Stomach (tissue), 4 donors: Measurements from ENCODE around the gene LRMDA.

Source experiments
- EP300 ChIP-seq: sonication (generic); formaldehyde crosslinking; IDR thresholded peaks from one replicate; pipeline ENCODE4 v1.6.1; 2017; ENCODE audit warnings: antibody characterized with exemption
- POLR2A ChIP-seq, 4 donors: fragments of 450-650 bp; IDR thresholded peaks; one replicate each; pipeline ENCODE4 v1.6.1; 2016; ENCODE audit warnings: antibody characterized with exemption in 4 of 4, control low read depth in 2 of 4, mild to moderate bottlenecking in 1 of 4, moderate library complexity in 1 of 4
- TF ChIP-seq, protein P1 (sequence below), 7 experiments: fragments of 450-650 bp in 4 of 7; fragments of 200-600 bp in 3 of 7; sonication (generic) in 3 of 7; IDR thresholded peaks; one replicate each; pipeline ENCODE4 v1.5.1; 2016 to 2019; ENCODE audit warnings: antibody characterized with exemption in 7 of 7, control low read depth in 2 of 7, mild to moderate bottlenecking in 1 of 7

DNA sequence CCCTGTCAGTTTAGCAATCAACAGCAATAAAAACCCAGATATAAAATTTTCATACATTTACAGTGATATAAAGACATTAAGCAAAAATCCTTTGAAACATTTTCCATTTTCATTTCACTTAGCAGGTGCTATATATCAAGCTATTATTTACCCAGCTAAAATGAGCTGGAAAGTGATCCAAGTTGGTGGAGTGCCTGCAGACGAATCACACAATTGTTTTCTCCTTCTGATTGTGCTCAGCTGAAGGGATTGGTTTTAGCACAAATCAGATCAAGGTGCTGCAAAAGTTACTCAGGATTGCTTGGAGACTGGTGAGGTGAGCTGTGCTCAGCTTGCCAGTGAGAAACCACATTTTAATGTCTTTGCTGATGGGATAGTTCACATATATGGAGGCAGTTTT is 138.1 kb downstream of the LRMDA start:
- TF ChIP-seq, protein P1, sequence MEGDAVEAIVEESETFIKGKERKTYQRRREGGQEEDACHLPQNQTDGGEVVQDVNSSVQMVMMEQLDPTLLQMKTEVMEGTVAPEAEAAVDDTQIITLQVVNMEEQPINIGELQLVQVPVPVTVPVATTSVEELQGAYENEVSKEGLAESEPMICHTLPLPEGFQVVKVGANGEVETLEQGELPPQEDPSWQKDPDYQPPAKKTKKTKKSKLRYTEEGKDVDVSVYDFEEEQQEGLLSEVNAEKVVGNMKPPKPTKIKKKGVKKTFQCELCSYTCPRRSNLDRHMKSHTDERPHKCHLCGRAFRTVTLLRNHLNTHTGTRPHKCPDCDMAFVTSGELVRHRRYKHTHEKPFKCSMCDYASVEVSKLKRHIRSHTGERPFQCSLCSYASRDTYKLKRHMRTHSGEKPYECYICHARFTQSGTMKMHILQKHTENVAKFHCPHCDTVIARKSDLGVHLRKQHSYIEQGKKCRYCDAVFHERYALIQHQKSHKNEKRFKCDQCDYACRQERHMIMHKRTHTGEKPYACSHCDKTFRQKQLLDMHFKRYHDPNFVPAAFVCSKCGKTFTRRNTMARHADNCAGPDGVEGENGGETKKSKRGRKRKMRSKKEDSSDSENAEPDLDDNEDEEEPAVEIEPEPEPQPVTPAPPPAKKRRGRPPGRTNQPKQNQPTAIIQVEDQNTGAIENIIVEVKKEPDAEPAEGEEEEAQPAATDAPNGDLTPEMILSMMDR (IDR thresholded peaks at IDR 0.05): no peak
- TF ChIP-seq POLR2A (IDR thresholded peaks at IDR 0.05) (no peak), EP300 (no peak)
